HG03064 (cell line): Measurements from ENCODE around the gene RASA4B.
"Not testable (repeated sequence)": the region's sequence is repeated elsewhere in the genome, so short reads cannot be mapped to it uniquely, and the experiment has no call there.

ENCODE experiments used
- ATAC-seq: cut with Tn5 transposase; IDR thresholded peaks from one replicate; pipeline ENCODE4 v1.9.1; 2021; ENCODE audit warnings: low read depth; ENCODE audit not compliant: unreplicated experiment

The RASA4B gene

GRCh38 chr7:102455596-102455995, 62.0 kb downstream of the RASA4B start:
- no peak for ATAC-seq

DNA sequence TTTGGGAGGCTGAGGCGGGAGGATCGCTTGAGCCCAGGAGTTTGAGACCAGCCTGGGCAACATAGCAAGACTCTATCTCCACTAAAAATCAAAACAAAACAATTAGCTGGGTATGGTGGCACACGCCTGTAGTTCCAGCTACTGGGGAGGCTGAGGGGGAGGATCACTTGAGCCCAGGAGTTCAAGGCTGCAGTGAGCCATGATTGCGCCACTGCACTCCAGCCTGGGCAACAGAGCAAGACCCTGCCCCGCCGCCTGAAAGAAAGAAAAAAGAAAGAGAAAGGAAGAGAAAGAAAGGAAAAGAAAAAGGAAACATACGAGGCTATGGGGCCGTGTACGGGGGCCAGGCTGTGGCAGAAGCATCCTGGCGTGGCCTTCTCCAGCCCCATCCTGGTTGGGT, 62.6 kb downstream of the RASA4B start:
- not testable (repeated sequence) for ATAC-seq

GRCh38 chr7:102454468-102454867, 63.1 kb downstream of the RASA4B start:
- ATAC-seq, result no peak

GRCh38 chr7:102453319-102453718, 64.3 kb downstream of the RASA4B start:
- ATAC-seq, result no peak

DNA sequence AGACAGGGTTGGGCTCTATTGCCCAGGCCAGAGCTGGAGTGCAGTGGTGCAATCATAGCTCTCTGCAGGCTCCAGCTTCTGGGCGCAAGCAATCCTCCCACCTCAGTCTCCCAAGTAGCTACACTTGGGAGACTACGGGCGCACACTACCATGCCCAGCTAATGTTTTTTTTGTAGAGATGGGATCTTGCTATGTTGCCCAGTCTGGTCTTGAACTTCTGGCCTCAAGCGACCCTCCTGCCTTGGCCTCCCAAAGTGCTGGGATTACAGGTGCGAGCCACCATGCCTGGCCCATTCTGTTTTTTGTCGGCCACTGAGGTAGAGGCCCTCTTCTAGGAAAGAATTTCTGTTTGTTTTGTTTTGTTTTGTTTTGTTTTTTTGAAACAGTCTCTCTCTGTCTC, 65.1 kb downstream of the RASA4B start:
- no peak for ATAC-seq

DNA sequence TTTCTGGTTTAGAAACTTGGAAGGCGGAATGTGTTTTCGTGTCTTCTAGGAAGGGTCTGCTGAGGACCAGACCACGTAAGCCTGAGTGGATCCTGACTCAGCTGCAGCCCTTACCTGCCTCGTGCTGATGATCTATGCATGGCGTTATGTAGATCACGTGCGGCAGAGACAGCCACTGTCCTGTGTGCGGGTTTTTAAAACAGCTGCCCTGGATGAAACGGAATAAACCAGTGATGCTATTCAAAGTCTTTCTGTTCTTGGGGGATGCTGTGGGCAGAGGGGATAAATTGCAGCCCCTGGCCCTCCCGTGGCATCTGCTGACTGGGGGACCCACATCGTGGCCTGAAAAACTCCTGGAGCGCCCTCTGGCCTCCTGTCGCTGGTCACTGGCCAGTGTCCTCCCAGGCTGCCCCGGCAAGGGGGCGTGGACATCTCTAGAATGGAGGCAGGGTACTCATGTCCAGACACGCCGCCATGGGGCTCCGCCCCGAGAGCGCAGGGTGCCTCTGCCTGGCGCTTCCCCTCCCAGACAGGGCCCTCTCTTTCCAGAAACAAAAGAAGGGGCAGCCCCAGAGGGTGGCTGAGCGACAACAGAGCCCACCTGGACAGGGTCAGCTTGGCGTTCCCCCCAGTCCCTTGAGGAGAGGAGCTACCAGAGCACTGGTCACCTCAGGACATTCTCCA, 66.1 kb downstream of the RASA4B start:
- no peak for ATAC-seq

DNA sequence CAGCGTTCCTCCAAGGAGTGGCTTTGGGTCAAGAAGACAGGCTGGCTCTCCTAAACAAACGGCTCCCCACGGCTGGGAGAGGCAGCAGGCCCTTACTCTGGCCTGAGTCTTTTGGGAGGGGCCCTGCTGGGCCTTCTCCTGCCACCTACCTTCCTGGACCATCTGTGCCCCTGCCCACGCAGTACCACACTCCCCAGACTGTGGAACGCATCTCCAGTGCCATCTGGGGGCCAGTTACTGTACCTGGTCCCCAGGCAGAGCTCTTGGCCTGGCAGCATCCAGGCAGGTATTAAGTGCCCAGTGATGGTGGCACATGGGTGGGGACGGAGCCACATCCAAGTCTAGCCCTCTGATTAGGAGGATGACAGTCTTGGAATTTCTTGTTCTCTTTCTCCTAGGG, 67.3 kb downstream of the RASA4B start:
- no peak for ATAC-seq

DNA sequence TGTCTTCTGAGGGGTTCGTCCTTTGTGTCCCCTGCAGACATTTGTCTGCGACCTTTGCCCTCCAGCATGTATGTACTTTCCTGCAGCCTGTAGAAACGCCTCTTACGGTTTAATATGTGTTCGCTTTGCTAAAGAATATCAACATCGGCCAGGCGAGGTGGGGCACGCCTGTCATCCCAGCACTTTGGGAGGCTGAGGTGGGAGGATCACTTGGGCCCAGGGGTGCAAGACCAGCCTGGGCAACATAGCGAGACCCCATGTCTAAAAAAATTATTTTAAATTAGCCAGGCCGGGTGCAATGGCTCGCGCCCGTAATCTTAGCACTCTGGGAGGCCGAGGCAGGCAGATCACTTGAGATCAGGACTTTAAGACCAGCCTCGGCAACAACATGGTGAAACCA, 68.4 kb downstream of the RASA4B start:
- ATAC-seq, result no peak

DNA sequence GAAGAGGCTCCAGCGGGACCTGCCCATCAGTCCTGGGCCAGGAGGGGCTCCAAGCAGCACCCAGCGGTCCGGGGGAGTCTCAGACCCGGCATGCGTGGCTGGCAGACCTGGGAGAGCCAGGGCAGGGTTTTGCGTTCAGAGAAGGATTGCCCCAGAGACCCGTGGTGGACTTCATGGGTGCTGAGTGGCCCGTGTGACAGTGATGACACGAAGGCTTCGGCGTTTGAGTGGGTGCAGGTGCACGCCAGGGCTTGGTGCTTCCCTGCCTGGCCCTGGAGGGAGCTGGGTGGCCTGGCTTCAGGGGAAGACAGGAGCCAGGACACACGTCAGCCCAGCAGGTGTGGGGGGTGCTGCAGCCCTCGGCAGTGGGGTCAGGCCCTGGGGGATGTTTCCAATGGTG, 70.3 kb downstream of the RASA4B start:
- no peak for ATAC-seq

GRCh38 chr7:102446387-102447156, 71.0 kb downstream of the RASA4B start:
- no peak for ATAC-seq

- no peak for ATAC-seq
These were observed 71.9 kb downstream of the RASA4B start for GRCh38 chr7:102445674-102446071.

DNA sequence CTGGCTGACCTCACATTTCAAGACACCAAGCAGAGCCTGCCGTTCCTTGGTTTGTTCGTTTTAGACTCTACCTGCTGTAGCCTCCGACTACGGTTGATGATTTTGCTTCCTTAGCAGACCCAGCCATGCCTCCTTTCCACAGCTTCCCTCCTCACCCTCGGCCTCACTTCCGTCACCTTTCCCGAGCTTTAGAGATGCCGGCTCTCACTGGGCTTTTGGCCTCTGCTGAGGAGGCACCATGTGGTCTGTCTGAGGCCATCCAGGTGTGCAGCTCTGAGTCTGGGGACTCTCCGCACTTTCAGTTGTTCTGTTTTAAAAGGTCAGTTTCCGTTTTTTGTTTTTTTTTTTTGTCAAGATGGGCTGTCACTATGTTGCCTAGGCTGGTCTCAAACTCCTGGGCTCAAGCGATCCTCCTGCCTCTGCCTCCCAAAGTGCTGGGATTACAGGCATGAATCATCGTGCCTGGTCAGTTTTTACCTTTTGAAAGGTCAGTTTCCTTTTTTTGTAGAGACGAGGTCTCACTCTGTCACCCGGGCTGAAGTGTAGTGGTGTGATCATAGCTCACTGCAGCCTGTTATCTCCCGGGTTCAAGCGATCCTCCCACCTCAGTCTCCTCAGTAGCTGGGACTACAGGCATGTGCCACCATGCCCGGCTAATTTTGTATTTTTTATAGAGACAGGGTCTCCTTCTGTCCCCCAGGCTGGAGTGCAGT, 72.5 kb downstream of the RASA4B start:
- no peak for ATAC-seq

DNA sequence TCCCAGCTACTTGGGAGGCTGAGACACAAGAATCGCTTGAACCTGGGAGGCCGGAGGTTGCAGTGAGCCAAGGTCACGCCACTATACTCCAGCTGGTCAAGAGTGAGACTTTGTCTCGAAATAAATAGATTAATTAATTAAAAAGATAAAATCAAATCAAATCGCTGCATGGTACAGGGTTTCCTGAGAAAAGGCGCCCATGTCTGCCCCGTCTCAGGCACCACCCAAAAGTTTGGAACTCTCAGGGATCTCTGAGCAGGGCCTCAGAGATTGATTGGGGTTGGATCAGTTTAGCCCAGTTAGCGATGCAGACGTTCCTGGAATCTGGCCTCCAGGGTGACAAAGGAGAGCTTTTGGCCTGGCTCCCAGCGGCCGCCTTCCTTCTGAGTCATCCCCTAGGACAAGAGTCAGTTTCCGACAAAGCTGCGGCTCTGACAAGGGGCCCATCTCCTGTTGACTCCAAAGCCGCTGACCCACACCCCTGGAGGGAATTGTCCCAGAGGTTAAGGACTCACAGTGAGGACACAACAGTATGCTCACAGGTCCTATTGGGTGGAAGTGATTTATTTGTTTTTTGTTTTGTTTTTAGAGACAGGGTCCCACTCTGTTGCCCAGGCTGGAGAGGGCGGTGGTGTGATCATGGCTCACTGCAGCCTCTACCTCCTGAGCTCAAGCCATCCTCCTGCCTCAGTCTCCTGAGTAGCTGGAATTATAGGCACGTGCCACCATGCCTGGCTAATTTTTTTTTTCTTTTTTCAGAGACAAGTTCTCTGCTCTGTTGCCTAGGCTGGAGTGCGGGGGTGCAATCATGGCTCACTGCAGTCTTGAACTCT, 77.4 kb downstream of the RASA4B start:
- no peak for ATAC-seq

GRCh38 chr7:102436118-102436517, 81.5 kb downstream of the RASA4B start:
- no peak for ATAC-seq

DNA sequence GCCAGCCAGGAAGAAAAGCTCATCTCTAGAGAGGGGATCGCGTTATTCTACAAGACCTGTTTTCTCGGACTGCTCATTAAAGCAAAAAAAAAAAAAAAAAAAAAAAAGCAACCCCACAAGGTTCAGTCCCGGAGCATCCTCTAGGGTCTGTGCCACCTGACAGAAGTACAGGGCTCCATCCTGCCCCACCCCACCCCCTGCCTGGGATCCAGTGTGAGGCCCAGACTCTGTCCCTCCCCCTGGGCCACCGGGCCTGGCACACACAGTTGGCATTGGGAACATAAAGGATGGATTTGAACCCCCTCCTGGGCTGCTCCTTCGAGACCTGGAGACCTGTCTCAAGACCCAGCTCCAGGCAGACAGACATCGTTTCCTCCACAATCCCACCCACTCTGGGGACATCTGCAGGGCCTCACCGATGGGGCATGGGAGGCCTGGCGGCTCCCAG, 83.5 kb downstream of the RASA4B start:
- ATAC-seq, result peak; percentile 1

GRCh38 chr7:102433219-102434038, 84.1 kb downstream of the RASA4B start, which contains the start of gene ORAI2:
Gene ORAI2 (plus strand): TSS chr7:102433575. CDS start chr7:102438957, 5,382 bp downstream.
- ATAC-seq, result peak; percentile 54
